HL-60 (cell line): Measurements from ENCODE around the gene SCYGR4.

Experiments
- DNase-seq, 2 experiments: peaks; one replicate each; pipeline ENCODE4 v3.0.0-alpha.2; 2010 to 2020; ENCODE audit warnings: low read depth in 1 of 2, low spot score in 1 of 2
- H3K27ac ChIP-seq: fragments of 250-450 bp; sonication (Bioruptor Pico); replicated peaks from 2 replicates; pipeline ENCODE4 v1.5.1; 2020; ENCODE audit warnings: mild to moderate bottlenecking, moderate library complexity
- H3K27me3 ChIP-seq: fragments of 250-450 bp; sonication (Bioruptor Pico); 2 replicates; pipeline ENCODE4 v1.5.1; 2021; ENCODE audit warnings: mild to moderate bottlenecking, moderate library complexity; ENCODE audit not compliant: insufficient read depth, poor library complexity, severe bottlenecking
- H3K4me3 ChIP-seq: replicated peaks from 2 replicates; pipeline ENCODE4 v1.5.1; 2011; ENCODE audit warnings: mild to moderate bottlenecking, control low read depth, low read length; ENCODE audit not compliant: insufficient read depth
- CTCF ChIP-seq: IDR thresholded peaks from one replicate; pipeline ENCODE4 v1.5.1; 2011; ENCODE audit warnings: low read length, control low read depth, inconsistent platforms; ENCODE audit not compliant: insufficient read depth
- GABPA ChIP-seq: IDR thresholded peaks from 2 replicates; pipeline ENCODE4 v1.6.1; 2012; ENCODE audit warnings: low read depth
- POLR2AphosphoS5 ChIP-seq: IDR thresholded peaks from 2 replicates; pipeline ENCODE4 v1.6.1; 2012; ENCODE audit warnings: low read depth
- REST ChIP-seq: IDR thresholded peaks from 2 replicates; pipeline ENCODE4 v1.6.1; 2012; ENCODE audit warnings: low read depth; ENCODE audit not compliant: insufficient replicate concordance
- SPI1 ChIP-seq: IDR thresholded peaks from 2 replicates; pipeline ENCODE4 v1.6.1; 2012; ENCODE audit warnings: low read depth, mild to moderate bottlenecking, borderline replicate concordance

SCYGR4 gene

GRCh38 chr2:227576110-227576509 lies 41.2 kb upstream of the SCYGR4 start:
- no peaks in the 10 kb centered on the region for H3K27me3 ChIP-seq
- H3K27ac ChIP-seq: no peak overlapping the region
- TF ChIP-seq GABPA (no peak), CTCF (no peak), REST (no peak), SPI1 (no peak), POLR2AphosphoS5 (no peak)
- DNase-seq: no peak
- no peak overlapping the region for H3K4me3 ChIP-seq

- H3K27ac ChIP-seq: no peak overlapping the region
These were observed 40.5 kb upstream of the SCYGR4 start for GRCh38 chr2:227576812-227577211.

GRCh38 chr2:227577555-227577954 lies 39.7 kb upstream of the SCYGR4 start:
- Histone ChIP-seq H3K27ac (no peak overlapping the region), H3K4me3 (no peak overlapping the region), H3K27me3 (no peaks in the 10 kb centered on the region)
- no peak for TF ChIP-seq GABPA
- no peak for TF ChIP-seq CTCF
- no peak for DNase-seq

More at GRCh38 chr2:227576812-227577211, 40.5 kb upstream of the SCYGR4 start:
- Histone ChIP-seq H3K27me3 (no peaks in the 10 kb centered on the region), H3K4me3 (no peak overlapping the region)
- TF ChIP-seq POLR2AphosphoS5 (no peak), CTCF (no peak)
- DNase-seq: no peak

DNA sequence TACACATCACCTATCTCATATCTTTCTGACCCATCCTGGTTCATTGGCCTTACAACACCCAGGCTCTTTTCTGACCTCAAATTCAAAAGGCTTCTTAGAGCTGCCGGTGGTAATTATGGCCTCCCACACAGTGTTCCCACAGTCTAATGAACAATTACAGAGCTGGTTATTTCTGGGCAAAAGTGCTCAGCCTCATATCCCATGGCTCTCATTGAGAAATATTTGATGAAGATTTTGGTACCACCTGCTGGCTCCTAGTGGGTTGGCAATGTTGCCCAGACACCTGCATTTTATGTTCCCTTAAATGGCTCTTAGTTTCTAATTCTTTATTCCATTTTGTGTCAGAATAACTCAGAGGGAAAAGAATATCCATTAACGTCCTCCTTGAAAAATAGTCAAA lies 38.7 kb upstream of the SCYGR4 start:
- no peak overlapping the region for H3K27ac ChIP-seq
- H3K27me3 ChIP-seq: no peaks in the 10 kb centered on the region
- DNase-seq: no peak

More for the DNA sequence above, 38.7 kb upstream of the SCYGR4 start:
- TF ChIP-seq POLR2AphosphoS5 (no peak), REST (no peak), CTCF (no peak), SPI1 (no peak), GABPA (no peak)
- H3K4me3 ChIP-seq: no peak overlapping the region
